ENCODE measurements around the gene PEX7. TPM values are rescaled to one million over a fixed set of nuclear protein-coding genes. Genes with fewer than 3 reads are reported as not detected.

Gene PEX7
- total RNA-seq, 1 experiment from 2014 or later, result 9.9 TPM

GRCh38 chr6:136816656-136817055 is 5.7 kb upstream of the PEX7 start:
- Histone ChIP-seq H3K4me2 (ENCODE audit: low read length) (no peak overlapping the region), H4K20me1 (ENCODE audit: low read length) (no peaks in the 10 kb centered on the region), H3F3A (ENCODE audit: low read length, unreplicated experiment) (no peaks in the 10 kb centered on the region), H2AFZ (ENCODE audit: low read length) (no peak overlapping the region), H3K9ac (ENCODE audit: low read length) (no peak overlapping the region), H3K27ac (ENCODE audit: low read length) (no peak overlapping the region), H3K4me3 (ENCODE audit: low read length) (no peak overlapping the region), H3K9me3 (ENCODE audit: low read length) (no peaks in the 10 kb centered on the region), H3K4me1 (ENCODE audit: insufficient read depth, low read length) (no peaks in the 10 kb centered on the region), H3K27me3 (ENCODE audit: low read length) (no peaks in the 10 kb centered on the region), H3K36me3 (ENCODE audit: low read depth, low read length) (no peaks in the 10 kb centered on the region), H3K9me2 (replicated peaks; ENCODE audit: low read length) (no peaks in the 10 kb centered on the region), H3K79me2 (ENCODE audit: low read length) (no peaks in the 10 kb centered on the region)
- DNase-seq (no peak), ATAC-seq (no peak)
- POLR2A ChIA-PET (ENCODE audit: unreplicated experiment), result no interaction called here
- CTCF ChIA-PET, result no interaction called here
- no TSS peak for BruUV-seq (replicated peaks)
- intact Hi-C loops (cut with micrococcal nuclease), result no loop called here
- TF ChIP-seq EZH2phosphoT487 (IDR thresholded peaks at IDR 0.05; ENCODE audit: borderline replicate concordance, low read length) (no peak), CTCF (conservative IDR thresholded peaks at IDR 0.05; ENCODE audit: low read depth, low read length) (no peak), EZH2 (IDR thresholded peaks at IDR 0.05; ENCODE audit: low read length, unreplicated experiment) (no peak)

- intact Hi-C loops (cut with micrococcal nuclease), result no loop called here
- Histone ChIP-seq H3K4me2 (ENCODE audit: low read length) (no peak overlapping the region), H3F3A (ENCODE audit: low read length, unreplicated experiment) (no peaks in the 10 kb centered on the region), H3K4me3 (ENCODE audit: low read length) (no peak overlapping the region), H3K79me2 (ENCODE audit: low read length) (no peaks in the 10 kb centered on the region), H3K9me2 (replicated peaks; ENCODE audit: low read length) (no peaks in the 10 kb centered on the region), H3K4me1 (ENCODE audit: insufficient read depth, low read length) (peaks cover 5% of the 10 kb centered on the region; the same call in 1 of the 2 replicates), H4K20me1 (ENCODE audit: low read length) (no peaks in the 10 kb centered on the region), H3K9ac (ENCODE audit: low read length) (no peak overlapping the region), H3K27ac (ENCODE audit: low read length) (no peak overlapping the region), H2AFZ (ENCODE audit: low read length) (no peak overlapping the region), H3K36me3 (ENCODE audit: low read depth, low read length) (no peaks in the 10 kb centered on the region), H3K27me3 (ENCODE audit: low read length) (no peaks in the 10 kb centered on the region), H3K9me3 (ENCODE audit: low read length) (no peaks in the 10 kb centered on the region)
- POLR2A ChIA-PET (ENCODE audit: unreplicated experiment), result no interaction called here
- CTCF ChIA-PET, result no interaction called here
- no peak for ATAC-seq
- BruUV-seq (replicated peaks), result no TSS peak
- no peak for TF ChIP-seq EZH2phosphoT487 (IDR thresholded peaks at IDR 0.05; ENCODE audit: borderline replicate concordance, low read length)
- no peak for TF ChIP-seq EZH2 (IDR thresholded peaks at IDR 0.05; ENCODE audit: low read length, unreplicated experiment)
- TF ChIP-seq CTCF (conservative IDR thresholded peaks at IDR 0.05; ENCODE audit: low read depth, low read length), result no peak
- no peak for DNase-seq
Measured at GRCh38 chr6:136820561-136820960, 1.8 kb upstream of the PEX7 start.

GRCh38 chr6:136822046-136822375 is 381 bp upstream of the PEX7 start:
- Histone ChIP-seq H3K4me3 (ENCODE audit: low read length) (peak overlapping the region; percentile 71), H4K20me1 (ENCODE audit: low read length) (no peaks in the 10 kb centered on the region), H3K9me2 (replicated peaks; ENCODE audit: low read length) (no peaks in the 10 kb centered on the region), H3K9me3 (ENCODE audit: low read length) (no peaks in the 10 kb centered on the region), H3K36me3 (ENCODE audit: low read depth, low read length) (0 out of 2 replicates have a peak, but pooled peaks cover 5% of the 10 kb centered on the region), H3K27ac (ENCODE audit: low read length) (no peak overlapping the region), H3K9ac (ENCODE audit: low read length) (peak overlapping the region; percentile 87), H3K27me3 (ENCODE audit: low read length) (no peaks in the 10 kb centered on the region), H2AFZ (ENCODE audit: low read length) (peak overlapping the region; percentile 97), H3K79me2 (ENCODE audit: low read length) (no peaks in the 10 kb centered on the region), H3F3A (ENCODE audit: low read length, unreplicated experiment) (no peaks in the 10 kb centered on the region), H3K4me1 (ENCODE audit: insufficient read depth, low read length) (peaks cover 5% of the 10 kb centered on the region; the same call in 1 of the 2 replicates), H3K4me2 (ENCODE audit: low read length) (peak overlapping the region; percentile 93)
- ChIA-PET CTCF (interaction anchor here (0.5 to 0.6 kb wide), 2 partner anchors 13 to 30 kb away, joined by 3 to 4 read pairs; partner anchors contain the start of gene MAP3K5), POLR2A (ENCODE audit: unreplicated experiment) (no interaction called here)
- BruUV-seq (replicated peaks), result TSS peak; percentile 92
- ATAC-seq (peak; percentile 3; the same call in 1 of the 2 replicates), DNase-seq (peak; percentile 1)
- TF ChIP-seq EZH2phosphoT487 (IDR thresholded peaks at IDR 0.05; ENCODE audit: borderline replicate concordance, low read length), result no peak
- no peak for TF ChIP-seq EZH2 (IDR thresholded peaks at IDR 0.05; ENCODE audit: low read length, unreplicated experiment)
- TF ChIP-seq CTCF (conservative IDR thresholded peaks at IDR 0.05; ENCODE audit: low read depth, low read length), result no peak
- intact Hi-C loops (cut with micrococcal nuclease), result no loop called here

Data from PC-3 (cell line).